ENCODE results near the gene GUF1. TPM values are rescaled to one million over a fixed set of nuclear protein-coding genes. Genes with fewer than 3 reads are reported as not detected.

Gene GUF1
- total RNA-seq, 4 donors from 2014 or later, result 14.8 to 22.2 (median 16.4) TPM

GRCh38 chr4:44671636-44672035 lies 6.6 kb upstream of the GUF1 start:
- no peak for TF ChIP-seq CTCF (IDR thresholded peaks at IDR 0.05; ENCODE audit: low read depth)

DNA sequence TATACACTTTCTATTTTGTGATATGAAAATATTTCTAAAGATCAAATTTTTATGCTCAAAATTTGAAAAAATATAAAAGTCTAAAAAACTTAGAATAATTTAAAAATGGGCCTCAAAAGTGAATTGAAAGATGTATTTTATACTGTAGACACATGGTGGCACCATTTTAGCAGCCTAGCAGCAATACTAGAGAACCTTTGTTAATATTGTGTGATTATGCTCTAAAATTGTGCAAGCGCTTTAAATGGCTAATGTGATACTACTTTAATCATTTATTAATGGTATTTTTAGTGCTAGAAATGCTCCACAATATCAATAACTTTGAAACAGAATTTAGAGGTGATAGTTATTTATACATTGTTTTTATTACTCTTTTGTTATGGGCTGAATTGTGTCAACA lies 3.7 kb upstream of the GUF1 start:
- no peak for TF ChIP-seq CTCF (IDR thresholded peaks at IDR 0.05; ENCODE audit: low read depth)

DNA sequence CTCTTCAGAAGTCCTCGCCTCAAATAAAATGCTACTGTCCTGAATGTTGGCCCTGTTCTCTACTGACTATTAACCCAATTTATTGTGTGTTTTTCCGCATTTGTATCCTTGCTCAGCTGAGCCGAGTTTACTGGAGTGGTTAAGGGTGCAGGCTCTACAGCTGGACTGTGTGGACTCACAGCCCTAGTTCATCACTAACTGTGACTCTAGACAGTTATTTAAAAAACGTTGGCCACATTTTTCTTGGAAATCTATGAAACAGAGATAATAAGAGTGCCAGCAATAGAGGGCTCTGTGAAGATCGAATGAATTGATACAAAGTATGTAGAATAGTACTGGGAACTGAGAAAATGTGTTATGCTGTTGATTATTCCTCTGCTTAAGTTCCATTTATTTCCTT lies 2.9 kb upstream of the GUF1 start:
- no peak for TF ChIP-seq CTCF (IDR thresholded peaks at IDR 0.05; ENCODE audit: low read depth)

GRCh38 chr4:44679060-44679459 lies 840 bp downstream of the GUF1 start:
- TF ChIP-seq CTCF (IDR thresholded peaks at IDR 0.05; ENCODE audit: low read depth), result no peak

GRCh38 chr4:44684648-44685047 lies 6.4 kb downstream of the GUF1 start:
- no peak for TF ChIP-seq CTCF (IDR thresholded peaks at IDR 0.05; ENCODE audit: low read depth)

GRCh38 chr4:44700427-44700826 lies 22.2 kb downstream of the GUF1 start:
- no peak for TF ChIP-seq CTCF (IDR thresholded peaks at IDR 0.05; ENCODE audit: low read depth)

DNA sequence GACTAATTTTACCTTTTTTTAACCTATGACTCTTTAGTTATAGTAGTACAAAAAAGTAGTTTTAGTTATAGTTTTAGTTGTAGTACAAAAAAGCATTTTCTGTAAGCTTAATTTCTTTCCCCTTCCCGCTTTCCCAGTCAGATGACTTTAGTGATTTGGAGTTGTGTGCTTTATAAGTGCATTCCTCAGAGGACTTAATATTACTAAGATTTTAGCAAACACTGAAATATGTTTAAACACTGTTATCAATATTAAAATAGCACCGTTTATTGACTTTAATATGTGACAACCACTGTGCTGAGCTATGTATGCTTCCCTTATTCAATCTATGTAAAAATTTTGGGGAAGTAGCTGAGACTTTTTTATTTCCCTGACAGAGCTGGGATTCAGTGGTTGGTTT lies 22.8 kb downstream of the GUF1 start:
- TF ChIP-seq CTCF (IDR thresholded peaks at IDR 0.05; ENCODE audit: low read depth), result no peak
